ENCODE measurements around the gene USP8.

DNA sequence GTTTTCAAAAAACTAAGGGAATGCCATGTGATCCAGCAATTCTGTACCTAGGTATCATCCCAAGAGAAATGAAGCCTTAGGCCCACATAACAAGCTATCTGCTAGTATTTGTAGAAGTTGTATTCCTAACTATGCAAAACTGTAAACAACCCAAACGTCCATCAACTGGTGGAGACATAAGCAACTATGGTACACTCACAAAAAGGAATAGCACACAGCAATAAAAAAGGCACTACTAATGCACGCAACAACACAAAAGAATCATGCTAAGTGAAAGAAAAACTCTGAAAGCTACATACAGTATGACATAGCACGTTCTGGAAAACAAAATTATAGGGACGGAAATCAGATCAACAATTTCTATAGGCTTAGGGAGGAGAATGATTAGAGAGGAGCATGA lies 107.0 kb downstream of the USP8 start:
- TF ChIP-seq, protein P1, sequence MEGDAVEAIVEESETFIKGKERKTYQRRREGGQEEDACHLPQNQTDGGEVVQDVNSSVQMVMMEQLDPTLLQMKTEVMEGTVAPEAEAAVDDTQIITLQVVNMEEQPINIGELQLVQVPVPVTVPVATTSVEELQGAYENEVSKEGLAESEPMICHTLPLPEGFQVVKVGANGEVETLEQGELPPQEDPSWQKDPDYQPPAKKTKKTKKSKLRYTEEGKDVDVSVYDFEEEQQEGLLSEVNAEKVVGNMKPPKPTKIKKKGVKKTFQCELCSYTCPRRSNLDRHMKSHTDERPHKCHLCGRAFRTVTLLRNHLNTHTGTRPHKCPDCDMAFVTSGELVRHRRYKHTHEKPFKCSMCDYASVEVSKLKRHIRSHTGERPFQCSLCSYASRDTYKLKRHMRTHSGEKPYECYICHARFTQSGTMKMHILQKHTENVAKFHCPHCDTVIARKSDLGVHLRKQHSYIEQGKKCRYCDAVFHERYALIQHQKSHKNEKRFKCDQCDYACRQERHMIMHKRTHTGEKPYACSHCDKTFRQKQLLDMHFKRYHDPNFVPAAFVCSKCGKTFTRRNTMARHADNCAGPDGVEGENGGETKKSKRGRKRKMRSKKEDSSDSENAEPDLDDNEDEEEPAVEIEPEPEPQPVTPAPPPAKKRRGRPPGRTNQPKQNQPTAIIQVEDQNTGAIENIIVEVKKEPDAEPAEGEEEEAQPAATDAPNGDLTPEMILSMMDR (IDR thresholded peaks at IDR 0.05; ENCODE audit: low read length): no peak
- no peak for TF ChIP-seq EZH2 (optimal IDR thresholded peaks at IDR 0.05; ENCODE audit: low read depth, low read length)
- TF ChIP-seq EZH2phosphoT487 (IDR thresholded peaks at IDR 0.05; ENCODE audit: low read length): no peak
